Measurements from ENCODE around the gene ABHD6.

DNA sequence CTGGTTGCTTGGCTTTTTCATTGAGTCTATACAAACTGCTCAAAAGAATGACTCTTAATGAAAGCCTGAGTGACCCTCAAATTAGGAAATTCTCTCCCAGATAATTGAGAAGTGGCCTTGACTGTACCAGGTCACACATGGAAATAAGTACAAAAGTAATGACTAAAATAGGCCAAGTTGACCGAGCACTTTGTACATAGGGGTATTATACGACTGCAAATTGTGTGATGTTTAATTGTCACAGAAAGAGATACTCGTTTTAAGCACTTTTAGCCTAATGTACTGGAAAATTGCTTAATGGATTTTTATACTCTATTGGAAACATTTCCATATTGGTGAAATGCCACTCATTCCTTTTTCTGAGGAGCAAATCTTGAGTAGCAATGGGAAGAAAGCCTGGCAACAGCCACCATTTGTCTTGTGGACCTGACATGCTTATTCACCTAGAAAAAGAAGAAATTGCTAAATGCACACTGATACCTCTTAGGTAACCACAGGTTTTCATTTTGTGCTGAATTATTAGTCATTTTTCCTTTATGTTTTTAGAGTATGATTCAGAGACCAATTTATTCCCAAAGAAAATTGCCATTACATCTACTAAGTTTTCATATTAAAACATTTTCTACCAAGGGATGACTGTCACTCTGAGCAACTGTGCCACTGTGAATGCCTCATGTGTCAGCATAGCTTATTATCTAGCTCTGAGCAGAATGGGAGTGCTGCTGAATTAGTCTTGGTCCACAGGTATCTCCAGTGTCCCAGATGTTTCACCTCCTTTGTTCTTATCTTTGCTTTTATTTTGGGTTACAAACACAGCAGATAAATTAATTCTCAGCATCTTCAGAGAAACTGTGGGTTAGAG lies 86.2 kb downstream of the ABHD6 start:
- TF ChIP-seq, protein P1, sequence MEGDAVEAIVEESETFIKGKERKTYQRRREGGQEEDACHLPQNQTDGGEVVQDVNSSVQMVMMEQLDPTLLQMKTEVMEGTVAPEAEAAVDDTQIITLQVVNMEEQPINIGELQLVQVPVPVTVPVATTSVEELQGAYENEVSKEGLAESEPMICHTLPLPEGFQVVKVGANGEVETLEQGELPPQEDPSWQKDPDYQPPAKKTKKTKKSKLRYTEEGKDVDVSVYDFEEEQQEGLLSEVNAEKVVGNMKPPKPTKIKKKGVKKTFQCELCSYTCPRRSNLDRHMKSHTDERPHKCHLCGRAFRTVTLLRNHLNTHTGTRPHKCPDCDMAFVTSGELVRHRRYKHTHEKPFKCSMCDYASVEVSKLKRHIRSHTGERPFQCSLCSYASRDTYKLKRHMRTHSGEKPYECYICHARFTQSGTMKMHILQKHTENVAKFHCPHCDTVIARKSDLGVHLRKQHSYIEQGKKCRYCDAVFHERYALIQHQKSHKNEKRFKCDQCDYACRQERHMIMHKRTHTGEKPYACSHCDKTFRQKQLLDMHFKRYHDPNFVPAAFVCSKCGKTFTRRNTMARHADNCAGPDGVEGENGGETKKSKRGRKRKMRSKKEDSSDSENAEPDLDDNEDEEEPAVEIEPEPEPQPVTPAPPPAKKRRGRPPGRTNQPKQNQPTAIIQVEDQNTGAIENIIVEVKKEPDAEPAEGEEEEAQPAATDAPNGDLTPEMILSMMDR (IDR thresholded peaks at IDR 0.05): no peak
- no peak for TF ChIP-seq POLR2AphosphoS5 (IDR thresholded peaks at IDR 0.05)
- no peak for TF ChIP-seq POLR2A (IDR thresholded peaks at IDR 0.05)

Measured in prostate gland (tissue), 2 donors.